ENCODE measurements around the gene NAT10.

The NAT10 gene

DNA sequence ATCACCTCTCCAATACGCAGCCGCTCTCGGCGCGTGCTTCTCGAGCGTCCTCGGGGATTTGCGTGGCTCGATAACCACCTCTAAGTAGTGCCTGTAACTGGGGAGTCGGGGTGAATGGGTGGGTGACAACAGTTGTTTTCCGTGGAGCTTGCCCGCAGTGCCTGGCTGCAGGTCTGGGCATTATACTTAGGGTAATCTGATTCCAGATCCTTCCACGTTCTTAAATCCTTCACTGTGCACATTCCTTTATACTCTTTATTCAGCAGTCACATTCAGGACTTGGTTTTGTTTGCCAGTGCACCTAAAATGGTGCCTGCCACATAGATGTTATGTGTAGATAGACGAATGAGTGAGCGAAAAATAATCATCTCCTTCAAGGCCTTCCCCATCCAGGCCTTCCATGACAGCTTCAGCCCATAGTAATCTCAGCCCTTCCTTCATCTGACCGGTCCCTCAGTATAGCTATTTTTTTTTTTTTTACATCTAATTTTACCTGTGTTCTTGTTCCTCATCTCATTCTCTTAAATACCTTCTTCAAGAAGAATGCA lies 602 bp downstream of the NAT10 start:
- no peak for DNase-seq (ENCODE audit: low read depth)

DNA sequence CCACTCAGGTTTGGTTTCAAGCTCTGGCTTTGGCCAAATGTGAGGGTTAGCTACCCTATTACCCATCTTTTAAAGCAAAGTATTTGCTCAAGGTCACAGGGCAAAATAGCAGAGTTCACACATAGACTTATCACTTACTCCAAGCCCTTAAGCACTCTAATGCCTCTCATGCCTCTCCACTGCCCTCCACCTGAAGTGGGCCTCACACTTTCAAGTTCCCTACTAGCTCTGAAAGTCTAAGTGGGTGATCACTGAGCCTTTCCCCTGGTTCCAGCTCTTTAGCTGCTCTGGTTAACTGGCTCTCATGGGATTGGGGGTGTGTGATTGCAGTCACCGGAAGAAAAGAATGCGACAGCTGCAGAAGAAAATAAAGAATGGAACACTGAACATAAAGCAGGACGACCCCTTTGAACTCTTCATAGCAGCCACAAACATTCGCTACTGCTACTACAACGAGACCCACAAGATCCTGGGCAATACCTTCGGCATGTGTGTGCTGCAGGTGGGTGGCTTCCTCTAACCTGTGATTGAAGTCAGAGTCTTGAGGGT lies 6.4 kb downstream of the NAT10 start:
- DNase-seq (ENCODE audit: low read depth) = no peak

DNA sequence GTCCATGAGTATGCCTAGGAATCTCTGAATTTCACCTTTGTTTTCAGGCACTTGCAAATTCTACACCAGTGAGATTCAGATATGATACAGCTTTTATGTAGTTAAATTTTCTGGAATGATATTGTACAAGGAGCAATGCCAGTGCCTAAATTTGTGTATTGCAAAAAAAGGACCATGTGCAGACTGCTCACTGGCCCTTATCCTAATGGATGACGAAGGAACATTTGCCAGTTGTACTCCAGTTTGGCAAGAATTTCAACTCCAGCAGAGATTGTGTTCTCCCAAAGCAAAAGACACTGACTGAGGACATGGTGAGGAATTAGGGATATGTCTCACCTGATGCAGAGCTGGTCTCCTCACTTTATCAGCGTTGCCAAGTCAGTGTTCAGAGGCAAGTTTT lies 8.6 kb downstream of the NAT10 start:
- no peak for DNase-seq (ENCODE audit: low read depth)

DNA sequence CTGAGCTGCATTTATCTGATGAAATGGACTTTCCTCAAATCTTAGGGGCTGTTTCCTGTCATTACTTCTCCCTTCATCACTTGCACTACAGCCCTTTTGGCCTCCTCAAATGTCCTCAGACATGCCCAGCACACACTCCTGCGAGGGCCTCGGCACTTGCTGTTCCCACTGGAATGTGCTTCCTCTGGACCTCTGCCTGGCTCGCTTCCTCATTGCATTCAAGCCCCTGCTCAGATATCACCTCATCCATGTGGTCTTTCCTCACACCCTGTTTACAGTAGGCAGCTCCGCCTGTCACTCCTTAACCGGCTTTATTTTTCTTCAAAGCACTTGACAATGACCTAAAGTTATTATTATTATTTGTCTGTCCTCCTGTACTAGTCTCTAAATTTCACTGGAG lies 9.0 kb downstream of the NAT10 start:
- no peak for DNase-seq (ENCODE audit: low read depth)

DNA sequence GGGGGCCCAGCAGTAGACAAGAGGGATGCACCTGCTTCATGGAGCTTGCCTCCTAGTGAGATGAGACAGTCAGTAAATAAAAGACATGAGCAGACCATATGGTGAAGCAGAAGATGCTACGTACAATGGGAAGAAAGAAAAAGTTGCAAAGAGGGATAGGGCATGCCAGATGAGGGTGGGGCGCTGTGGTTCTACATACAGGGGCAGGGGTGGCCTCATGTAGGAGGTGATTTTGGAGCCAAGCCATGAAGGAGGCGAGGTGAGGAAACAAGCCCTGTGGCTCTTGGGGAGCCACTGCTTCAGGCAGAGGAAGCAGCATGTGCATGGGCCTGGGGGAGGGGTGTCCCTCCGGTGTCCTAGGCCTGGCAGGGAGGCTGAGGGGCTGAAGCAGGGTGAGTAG lies 15.2 kb downstream of the NAT10 start:
- DNase-seq (ENCODE audit: low read depth) = no peak

DNA sequence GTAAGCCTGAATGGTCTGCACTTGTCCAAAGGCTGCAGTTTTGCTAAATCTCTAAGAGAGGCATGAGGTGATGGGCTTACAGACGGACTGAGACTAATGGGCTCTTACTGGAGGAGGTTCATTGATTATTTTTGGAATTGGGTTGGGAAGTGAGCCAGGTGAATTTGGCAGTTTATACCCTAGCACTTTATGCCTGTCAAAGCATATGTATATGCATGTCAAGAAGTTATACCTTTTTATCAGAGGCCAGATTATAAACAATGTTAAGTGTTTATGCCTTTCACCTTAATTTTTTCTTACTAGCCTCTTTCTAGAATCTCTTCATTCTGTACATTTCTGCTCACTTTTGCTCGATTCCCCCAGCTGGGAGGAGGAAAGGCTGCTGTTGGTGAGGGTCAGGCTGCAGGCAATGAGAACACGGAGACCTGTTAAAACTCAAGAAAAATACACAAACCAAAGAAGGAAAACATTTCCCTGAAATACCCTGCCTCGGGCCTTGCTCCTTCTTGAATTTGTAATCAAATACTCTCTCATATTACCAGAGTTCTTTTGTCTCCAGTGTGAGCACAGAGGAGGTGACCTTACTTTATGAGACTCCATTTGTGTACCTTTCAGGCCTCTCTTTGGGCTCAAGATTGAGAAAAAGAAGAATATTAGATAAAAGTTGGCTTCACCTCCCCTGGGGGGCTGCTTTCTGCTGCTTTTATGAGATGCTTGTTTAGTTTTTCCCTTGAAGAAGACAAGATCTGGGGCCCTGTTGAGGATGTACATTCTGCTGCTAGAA lies 19.6 kb downstream of the NAT10 start:
- DNase-seq (ENCODE audit: low read depth) = no peak

DNA sequence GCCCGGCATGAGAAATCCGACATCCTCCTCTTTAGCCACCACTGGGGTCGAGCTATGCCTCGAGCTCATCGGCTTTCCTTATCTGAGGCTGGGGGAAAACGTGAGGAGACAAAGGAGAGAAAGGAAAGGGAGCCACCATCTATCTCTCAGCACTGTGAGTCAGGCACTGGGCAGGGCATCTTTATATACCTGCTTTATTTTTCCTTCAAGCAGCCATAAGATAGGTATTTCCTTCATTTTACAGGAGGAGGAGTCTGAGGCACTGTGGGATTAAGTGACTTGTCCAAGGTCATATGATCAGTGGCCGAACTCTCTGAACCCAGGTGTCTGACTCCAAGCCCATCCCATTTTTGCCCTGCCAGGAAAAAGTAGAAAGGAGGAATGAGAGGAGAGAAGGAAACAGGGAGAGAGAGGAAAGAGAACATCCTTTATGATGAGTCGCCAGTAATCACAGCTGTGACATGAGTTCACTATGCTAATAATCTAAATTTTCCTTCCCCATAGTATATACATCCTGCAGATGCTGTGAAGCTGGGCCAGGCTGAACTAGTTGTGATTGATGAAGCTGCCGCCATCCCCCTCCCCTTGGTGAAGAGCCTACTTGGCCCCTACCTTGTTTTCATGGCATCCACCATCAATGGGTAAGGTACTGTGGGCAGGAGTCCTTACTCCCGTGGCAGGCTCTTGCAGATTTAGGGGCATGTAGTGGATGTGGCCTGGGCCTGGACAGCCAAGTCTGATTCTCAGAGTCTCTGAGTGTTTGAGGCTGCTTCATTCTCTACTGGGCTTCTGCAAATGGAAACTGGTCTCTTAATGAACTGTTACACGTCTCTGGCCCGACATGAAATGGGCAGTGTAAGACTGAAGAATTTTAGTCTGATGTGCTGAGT lies 21.8 kb downstream of the NAT10 start:
- no peak for DNase-seq (ENCODE audit: low read depth)

DNA sequence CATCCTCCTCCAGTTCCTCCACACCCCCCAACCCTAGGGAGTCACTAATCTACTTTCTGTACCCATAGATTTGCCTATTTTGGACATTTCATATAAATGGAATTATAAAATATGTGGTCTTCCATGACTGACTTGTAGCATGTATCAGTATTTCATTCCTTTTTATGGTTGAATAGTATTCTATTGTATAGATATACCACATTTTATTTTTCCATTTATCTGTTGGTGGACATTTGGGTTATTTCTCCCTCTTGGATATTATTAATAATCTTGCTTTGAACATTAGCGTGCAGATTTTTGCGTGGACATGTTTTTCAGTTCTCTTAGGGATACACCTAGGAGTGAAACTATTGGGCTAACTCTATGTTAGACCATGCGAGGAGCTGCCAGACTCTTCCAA lies 23.4 kb downstream of the NAT10 start:
- no peak for DNase-seq (ENCODE audit: low read depth)

DNA sequence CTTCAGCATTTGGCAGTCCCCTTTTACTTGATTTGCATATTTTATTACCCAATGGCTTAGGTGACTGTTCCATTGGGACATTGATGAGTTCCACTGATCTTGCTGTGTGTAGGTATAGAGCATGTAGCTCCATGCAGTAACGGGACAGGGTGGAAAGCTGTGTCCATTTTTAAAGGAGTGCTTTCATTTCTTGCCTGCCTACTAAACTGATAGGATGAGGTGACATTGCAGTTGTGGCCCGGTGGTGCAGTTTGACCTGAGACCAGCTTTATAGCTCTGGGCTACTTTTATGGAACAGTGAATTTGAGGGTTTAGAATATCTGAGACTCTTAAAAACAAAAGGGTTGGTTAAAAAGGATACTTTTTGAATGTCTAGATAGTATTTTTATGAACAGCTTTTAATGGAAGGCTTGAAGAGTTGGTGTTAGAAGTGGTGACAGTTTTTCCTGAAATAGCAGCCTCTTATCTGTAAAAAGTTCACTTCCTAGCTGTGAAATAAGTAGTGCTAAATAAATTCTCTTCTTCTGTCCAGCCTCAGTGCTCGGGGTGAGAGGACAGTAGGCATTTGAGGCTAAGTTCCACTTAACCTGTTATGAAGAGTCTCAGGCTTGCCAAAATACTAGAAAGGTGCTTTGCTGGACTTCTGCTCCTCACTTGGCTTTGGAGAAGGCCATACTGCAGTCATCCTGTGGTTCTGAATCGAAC lies 27.0 kb downstream of the NAT10 start:
- DNase-seq (ENCODE audit: low read depth) = no peak

DNA sequence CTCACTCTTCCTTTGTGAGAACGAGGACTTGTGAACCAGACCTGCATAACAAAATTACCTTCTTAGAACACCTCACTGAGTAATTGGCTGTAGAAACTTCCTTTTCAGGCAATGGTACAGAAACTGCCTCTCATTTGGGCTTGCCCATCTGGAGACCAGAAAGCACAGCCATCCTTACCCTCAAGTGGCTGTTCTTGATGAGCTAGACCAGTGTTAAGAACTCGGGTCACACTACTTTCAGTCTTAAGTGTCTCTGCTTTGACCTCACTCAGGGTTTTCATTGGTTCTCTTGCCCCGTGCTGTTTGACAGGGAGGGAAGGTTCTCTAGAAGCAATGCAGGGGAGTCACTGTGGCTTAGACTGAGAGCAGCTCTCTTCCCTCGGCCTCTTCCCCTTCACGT lies 29.3 kb downstream of the NAT10 start:
- DNase-seq (ENCODE audit: low read depth) = no peak

DNA sequence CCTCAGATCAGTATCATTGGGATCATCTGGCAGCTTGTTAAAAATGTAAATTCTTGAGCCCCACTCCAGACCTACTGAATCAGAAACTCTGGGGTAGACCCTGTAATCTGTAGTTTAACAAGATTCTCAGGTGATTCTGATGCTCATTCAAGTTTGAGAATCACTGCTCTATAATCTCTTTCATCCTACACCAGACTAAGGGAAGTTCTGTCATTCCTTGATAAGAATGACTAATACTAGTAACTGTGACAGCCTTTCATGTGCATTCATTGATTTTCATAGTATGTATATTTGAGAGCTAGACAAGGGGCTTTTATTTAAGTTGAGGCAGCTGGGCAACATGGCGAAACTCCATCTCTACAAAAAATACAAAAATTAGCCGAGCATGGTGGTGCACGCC lies 30.0 kb downstream of the NAT10 start:
- DNase-seq (ENCODE audit: low read depth) = no peak

DNA sequence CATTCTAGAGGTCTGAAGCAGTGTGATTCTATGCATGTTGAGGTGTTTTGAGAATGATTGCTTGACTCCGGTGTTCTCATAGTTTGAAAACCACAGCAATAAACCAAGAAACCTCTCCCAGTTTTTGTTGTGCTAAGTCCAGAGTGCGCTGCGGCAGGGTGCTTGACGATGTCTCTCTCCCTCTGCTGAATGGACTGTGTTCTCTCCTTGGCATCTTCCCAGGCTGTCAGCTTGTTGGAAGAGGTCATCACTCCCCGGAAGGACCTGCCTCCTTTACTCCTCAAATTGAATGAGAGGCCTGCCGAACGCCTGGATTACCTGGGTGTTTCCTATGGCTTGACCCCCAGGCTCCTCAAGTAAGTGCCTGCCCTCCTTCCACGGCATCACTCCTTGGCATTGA lies 31.0 kb downstream of the NAT10 start:
- DNase-seq (ENCODE audit: low read depth) = no peak

DNA sequence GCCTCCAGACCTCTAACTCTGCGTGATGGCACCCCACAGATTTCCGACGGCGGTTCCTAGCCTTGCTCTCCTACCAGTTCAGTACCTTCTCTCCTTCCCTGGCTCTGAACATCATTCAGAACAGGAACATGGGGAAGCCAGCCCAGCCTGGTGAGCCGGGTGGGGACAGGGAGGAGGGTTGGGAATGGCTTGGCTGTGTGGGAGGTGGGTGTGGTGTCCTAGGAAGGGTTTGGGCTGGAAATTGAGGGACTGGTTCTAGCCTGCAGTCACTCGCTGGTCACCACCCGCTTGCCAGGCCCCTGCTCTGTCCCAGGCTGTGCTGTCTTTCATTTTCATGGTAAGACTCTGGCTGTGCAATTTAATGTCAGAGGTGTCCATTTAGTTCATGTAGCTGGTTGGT lies 33.9 kb downstream of the NAT10 start:
- DNase-seq (ENCODE audit: low read depth) = no peak

DNA sequence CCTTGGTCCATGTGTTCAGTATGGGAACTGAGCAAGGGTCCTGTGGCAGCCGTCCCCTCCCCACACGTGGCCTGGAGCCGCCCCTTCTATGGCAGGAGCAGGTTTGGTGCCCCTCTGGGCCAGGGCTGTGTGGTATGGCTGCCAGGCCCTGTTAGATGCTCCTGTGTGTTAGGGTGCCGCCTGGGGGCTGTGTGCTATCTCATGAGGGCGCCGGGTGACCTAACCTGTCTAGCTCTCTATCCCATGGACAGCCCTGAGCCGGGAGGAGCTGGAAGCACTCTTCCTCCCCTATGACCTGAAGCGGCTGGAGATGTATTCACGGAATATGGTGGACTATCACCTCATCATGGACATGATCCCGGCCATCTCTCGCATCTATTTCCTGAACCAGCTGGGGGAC lies 34.7 kb downstream of the NAT10 start:
- no peak for DNase-seq (ENCODE audit: low read depth)

DNA sequence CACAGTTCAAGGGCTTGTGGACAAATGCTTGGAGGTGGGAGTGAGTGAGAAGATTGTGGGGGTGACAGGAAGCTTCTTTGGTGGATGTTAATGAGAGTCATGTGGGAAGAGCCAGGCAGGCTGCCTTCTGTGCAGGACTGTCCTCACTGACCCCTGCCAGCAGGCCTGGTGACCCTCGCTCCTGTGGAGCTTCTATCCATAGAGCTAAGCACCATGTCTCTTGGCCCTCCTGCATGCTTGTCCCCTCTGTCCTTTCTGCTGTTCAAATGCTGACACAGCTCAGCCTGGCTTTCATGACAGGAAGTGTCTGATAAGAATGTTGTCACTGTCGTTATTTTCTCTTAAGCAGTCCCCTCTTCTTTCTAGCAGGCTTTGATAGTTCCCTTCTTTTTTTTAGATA lies 37.6 kb downstream of the NAT10 start:
- no peak for DNase-seq (ENCODE audit: low read depth)

DNA sequence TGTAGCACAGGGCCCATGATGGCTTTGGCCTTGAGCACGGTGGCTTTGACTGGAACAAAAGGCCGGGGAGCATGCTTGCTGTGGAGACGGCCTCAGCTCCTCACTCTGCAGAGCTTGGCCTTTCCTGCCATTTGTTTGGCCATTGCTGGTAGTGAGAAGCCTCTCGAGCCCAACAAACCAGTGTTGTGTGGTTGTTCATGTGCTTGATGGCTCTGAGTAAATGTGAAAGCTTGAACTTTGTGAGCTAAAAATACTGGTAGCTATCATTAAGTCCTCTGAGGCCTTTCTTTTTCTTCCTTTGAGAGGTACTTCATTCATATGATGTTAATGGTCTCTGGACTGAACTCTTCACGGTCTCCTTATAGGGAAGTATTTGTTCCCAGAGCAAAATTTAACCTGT lies 39.6 kb downstream of the NAT10 start:
- no peak for DNase-seq (ENCODE audit: low read depth)

DNA sequence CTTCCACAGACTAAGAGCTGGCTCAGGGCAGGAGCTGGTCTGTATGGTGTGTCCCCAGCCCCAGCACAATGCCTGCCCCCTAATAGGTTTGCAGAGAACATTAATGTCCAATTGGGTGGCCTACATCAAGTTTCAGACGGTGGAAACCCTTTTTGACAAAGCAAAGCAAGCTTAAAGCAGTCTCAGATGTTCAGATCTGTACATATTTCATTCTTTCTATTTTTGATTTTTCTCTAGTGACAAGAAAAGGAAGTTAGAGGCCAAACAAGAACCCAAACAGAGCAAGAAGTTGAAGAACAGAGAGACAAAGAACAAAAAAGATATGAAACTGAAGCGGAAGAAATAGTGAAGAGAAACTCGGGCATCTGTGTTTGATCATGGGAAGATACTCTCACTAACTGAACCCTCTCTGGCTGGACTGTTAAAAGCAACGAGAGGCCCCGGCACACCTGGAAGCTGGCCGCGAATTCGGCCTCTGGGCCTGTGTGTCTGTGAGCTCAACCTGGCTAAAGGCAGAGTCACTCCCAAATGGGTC lies 40.5 kb downstream of the NAT10 start:
- DNase-seq (ENCODE audit: low read depth) = no peak

DNA sequence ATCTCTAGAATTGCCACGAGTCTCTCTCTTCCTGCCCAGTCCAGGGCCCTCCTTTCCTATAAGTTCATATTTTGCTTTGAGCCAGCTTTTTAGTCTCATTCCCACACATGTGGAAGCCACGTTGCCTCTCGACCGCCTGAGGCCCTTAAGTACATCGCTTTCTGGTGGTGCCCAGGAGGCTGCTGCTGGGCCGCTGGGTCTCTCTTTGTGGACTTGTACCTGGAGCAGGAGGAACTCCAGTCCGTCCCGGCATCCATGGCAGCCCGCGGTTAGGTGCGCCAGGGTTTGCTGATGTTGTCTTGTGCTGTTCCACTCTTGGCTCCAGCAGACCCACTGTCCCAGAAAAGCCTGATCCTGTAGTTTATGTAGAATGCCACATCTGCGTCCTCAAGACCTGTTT lies 41.0 kb downstream of the NAT10 start:
- DNase-seq (ENCODE audit: low read depth) = no peak

DNA sequence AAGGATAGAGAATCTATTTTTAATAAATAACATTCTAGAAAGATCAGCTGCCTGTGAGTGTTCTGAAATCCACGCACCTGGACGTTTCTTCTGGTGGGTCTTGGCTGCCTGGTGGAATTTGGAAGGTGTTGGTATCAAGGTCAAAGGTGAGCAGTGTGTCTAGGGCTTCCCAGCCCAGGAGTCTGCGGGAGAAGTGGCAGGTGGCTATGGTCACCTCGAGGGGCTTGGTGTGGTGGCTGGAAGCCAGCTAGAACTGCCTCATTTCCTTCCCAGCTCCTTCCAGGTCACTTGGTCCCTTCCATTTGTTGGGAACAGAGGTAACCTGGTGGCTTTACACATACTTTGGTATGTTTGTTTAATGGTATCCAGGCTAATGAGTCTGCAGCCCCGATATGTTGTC lies 41.4 kb downstream of the NAT10 start:
- no peak for DNase-seq (ENCODE audit: low read depth)

DNA sequence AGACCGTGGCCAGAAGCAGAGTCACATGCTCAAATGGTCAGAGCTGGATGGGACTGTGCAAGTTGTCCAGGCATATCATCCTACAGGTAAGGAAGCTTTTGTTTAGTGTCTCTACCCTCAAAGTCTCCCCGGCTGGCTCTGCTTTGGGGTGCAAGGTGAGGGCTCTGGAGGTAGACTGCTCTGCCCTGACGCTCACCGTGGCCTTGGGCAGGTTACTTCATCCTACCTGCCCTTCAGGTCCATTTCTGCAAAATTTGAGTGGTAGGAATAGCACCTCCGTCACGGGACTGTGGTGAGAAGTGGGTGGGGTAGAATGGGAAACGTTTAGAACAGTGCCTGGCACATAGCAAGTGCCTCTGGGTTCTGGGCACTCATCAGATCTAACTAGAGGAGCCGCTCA lies 42.2 kb downstream of the NAT10 start:
- DNase-seq (ENCODE audit: low read depth) = no peak

DNA sequence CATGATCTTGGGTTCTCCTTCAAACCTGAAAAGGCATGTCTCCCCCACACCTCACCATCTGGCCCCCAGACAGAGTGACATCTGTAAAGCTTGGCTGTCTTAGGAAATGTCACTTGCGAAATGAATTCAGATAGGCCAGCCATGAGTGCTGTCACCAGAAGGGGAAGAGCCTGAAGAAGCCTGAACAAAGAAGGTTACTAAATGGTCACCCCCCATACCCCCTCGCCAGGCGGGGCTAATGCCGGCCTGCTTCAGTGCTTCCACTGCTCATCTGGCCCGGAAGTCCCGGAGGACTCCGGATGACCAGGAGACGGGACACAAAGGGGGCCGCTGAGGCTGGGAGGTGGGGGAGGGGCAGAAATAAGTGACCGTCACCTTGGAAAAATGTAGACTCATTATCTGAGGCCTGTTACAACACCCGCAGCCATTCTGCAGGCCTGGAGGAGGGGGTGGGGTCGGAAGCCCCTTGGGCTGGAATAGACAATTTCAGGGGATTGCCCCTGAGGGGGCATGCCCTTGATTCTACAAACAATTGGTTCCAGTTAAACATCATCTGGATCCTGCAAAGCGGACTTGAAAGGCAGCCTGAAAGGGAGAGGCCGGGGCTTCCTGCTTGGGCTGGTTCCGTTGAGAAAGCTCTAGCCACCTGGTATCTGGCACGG lies 43.2 kb downstream of the NAT10 start:
- DNase-seq (ENCODE audit: low read depth) = no peak

DNA sequence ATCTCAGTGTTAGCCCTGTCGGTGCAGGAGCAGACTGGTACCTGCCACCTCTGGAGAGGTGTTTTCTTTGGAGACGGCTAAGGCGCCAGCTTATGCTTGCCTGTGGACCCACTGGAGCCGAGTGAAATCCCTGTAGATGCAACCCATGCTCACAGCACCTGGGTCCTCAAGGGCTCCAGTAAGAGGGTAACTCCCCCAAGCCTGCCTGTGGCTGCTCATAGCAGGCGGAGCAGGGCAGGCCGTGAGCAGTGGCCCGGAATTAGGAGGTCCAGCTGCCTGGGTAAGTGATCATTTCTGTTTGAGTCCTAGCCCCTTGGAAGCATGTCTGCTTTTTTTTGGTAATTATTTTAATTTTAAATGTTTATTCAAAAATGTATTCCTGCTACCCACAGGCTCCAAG lies 43.8 kb downstream of the NAT10 start:
- DNase-seq (ENCODE audit: low read depth) = no peak
